ENCODE results near the gene VRTN.

DNA sequence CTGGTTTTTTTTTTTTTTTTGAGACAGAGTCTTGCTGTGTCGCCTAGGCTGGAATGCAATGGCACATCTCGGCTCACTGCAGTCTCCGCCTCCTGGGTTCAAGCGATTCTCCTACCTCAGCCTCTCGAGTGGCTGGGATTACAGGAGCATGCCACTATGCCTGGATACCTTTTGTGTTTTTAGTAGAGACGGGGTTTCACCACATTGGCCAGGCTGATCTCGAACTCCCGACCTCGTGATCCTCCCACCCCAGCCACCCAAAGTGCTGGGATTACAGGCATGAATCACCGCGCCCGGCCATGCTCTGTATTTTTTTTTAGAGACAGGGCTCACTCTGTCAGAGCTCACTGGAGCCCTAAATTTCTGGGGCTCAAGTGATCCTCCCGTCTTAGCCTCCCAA lies 32.6 kb downstream of the VRTN start:
- TF ChIP-seq, protein P1, sequence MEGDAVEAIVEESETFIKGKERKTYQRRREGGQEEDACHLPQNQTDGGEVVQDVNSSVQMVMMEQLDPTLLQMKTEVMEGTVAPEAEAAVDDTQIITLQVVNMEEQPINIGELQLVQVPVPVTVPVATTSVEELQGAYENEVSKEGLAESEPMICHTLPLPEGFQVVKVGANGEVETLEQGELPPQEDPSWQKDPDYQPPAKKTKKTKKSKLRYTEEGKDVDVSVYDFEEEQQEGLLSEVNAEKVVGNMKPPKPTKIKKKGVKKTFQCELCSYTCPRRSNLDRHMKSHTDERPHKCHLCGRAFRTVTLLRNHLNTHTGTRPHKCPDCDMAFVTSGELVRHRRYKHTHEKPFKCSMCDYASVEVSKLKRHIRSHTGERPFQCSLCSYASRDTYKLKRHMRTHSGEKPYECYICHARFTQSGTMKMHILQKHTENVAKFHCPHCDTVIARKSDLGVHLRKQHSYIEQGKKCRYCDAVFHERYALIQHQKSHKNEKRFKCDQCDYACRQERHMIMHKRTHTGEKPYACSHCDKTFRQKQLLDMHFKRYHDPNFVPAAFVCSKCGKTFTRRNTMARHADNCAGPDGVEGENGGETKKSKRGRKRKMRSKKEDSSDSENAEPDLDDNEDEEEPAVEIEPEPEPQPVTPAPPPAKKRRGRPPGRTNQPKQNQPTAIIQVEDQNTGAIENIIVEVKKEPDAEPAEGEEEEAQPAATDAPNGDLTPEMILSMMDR (IDR thresholded peaks at IDR 0.05): no peak
- TF ChIP-seq POLR2A (IDR thresholded peaks at IDR 0.05): no peak
- no peak for TF ChIP-seq POLR2AphosphoS5 (IDR thresholded peaks at IDR 0.05)

All from prostate gland (tissue), 2 donors.